H1 (cell line): ENCODE results near the gene RNASE1. TPM values are rescaled to one million over a fixed set of nuclear protein-coding genes. Genes with fewer than 3 reads are reported as not detected.

Experiments
- CTCF ChIA-PET: fragments of 300-600 bp; sonication (Branson Sonifier 250); formaldehyde crosslinking; loops from one replicate; lab custom pipeline; 2021; ENCODE audit not compliant: partially characterized antibody; lab: Charles Lee
- POLR2A ChIA-PET: fragments of 300-600 bp; sonication (Branson Sonifier 250); formaldehyde crosslinking; loops from one replicate; lab custom pipeline; 2021; ENCODE audit warnings: inconsistent platforms; ENCODE audit not compliant: partially characterized antibody; lab: Charles Lee
- DNase-seq, 2 experiments: peaks; one replicate each; pipeline versions ENCODE4 v3.0.0 to v3.0.0-alpha.2; 2010 to 2022; ENCODE audit warnings: low spot score in 2 of 2, low read depth in 1 of 2, mixed read lengths in 1 of 2
- FAIRE-seq: peaks from 2 replicates; lab custom pipeline; 2011; peaks lifted over from hg19 to GRCh38; lab: Jason Lieb, UNC
- H2AFZ ChIP-seq: 2 replicates; pipeline ENCODE4 v1.8.1; 2012; ENCODE audit warnings: low read length, inconsistent platforms
- H2AK5ac ChIP-seq: 2 replicates; pipeline ENCODE4 v1.6.1; 2013; ENCODE audit warnings: low read depth, low read length
- H2BK120ac ChIP-seq: replicated peaks from 2 replicates; pipeline ENCODE3; 2013; ENCODE audit warnings: low read depth, low read length, inconsistent platforms
- H2BK12ac ChIP-seq: 2 replicates; pipeline ENCODE4 v1.6.1; 2013; ENCODE audit warnings: low read depth, low read length
- H2BK15ac ChIP-seq: 2 replicates; pipeline ENCODE4 v1.6.1; 2013; ENCODE audit warnings: low read length
- H2BK20ac ChIP-seq: 2 replicates; pipeline ENCODE4 v1.6.1; 2013; ENCODE audit warnings: low read length
- H2BK5ac ChIP-seq: 2 replicates; pipeline ENCODE4 v1.6.1; 2013; ENCODE audit warnings: low read depth, low read length
- H3K14ac ChIP-seq: 2 replicates; pipeline ENCODE4 v1.6.1; 2013; ENCODE audit warnings: inconsistent platforms; ENCODE audit not compliant: insufficient read length
- H3K18ac ChIP-seq: 2 replicates; pipeline ENCODE4 v1.6.1; 2013; ENCODE audit warnings: low read length; ENCODE audit errors: extremely low read depth
- H3K23ac ChIP-seq: 2 replicates; pipeline ENCODE4 v1.6.1; 2013; ENCODE audit warnings: inconsistent platforms; ENCODE audit not compliant: insufficient read length
- H3K23me2 ChIP-seq: 2 replicates; pipeline ENCODE4 v1.6.1; 2013; ENCODE audit warnings: low read depth, low read length
- H3K27ac ChIP-seq: 2 replicates; pipeline ENCODE4 v1.6.1; 2011; ENCODE audit warnings: low read depth, low read length, inconsistent platforms
- H3K27me3 ChIP-seq, 4 experiments: replicated peaks in 1 of 4; 1 replicate in 1 of 4; 2 replicates in 3 of 4; pipeline versions ENCODE4 v1.6.1 to v1.8.1; 2011 to 2013; ENCODE audit warnings: low read length in 3 of 4, mild to moderate bottlenecking in 3 of 4, inconsistent platforms in 2 of 4, mixed read lengths in 2 of 4, moderate library complexity in 1 of 4; ENCODE audit not compliant: control insufficient read depth in 3 of 4, insufficient read depth in 3 of 4; ENCODE audit errors: extremely low read depth in 1 of 4
- H3K36me3 ChIP-seq, 4 experiments: 2 replicates each; pipeline versions ENCODE4 v1.6.1 to v1.8.1; 2011 to 2013; ENCODE audit warnings: mild to moderate bottlenecking in 4 of 4, low read length in 3 of 4, moderate library complexity in 2 of 4, control low read depth in 1 of 4, inconsistent platforms in 1 of 4; ENCODE audit not compliant: insufficient read depth in 4 of 4, control insufficient read depth in 2 of 4
- H3K4ac ChIP-seq: replicated peaks from 2 replicates; pipeline ENCODE3; 2013; ENCODE audit warnings: low read length, low read depth, mixed read lengths, inconsistent platforms; ENCODE audit not compliant: insufficient read length
- H3K4me1 ChIP-seq, 4 experiments: replicated peaks in 1 of 4; 1 replicate in 1 of 4; 2 replicates in 3 of 4; pipeline versions ENCODE4 v1.6.1 to v1.8.1; 2011 to 2013; ENCODE audit warnings: low read length in 3 of 4, inconsistent platforms in 2 of 4, mixed read lengths in 1 of 4; ENCODE audit not compliant: insufficient read depth in 4 of 4, control insufficient read depth in 3 of 4
- H3K4me2 ChIP-seq, 2 experiments: 2 replicates each; pipeline versions ENCODE4 v1.6.1 to v1.8.1; 2011 to 2013; ENCODE audit warnings: low read depth in 2 of 2, low read length in 2 of 2, control low read depth in 1 of 2, inconsistent platforms in 1 of 2, mild to moderate bottlenecking in 1 of 2; ENCODE audit not compliant: insufficient read depth in 1 of 2
- H3K4me3 ChIP-seq, 4 experiments: fragments of 200-600, 300-600 bp in 1 of 4; sonication (generic), shearing (Covaris generic), sonication (Bioruptor Twin) in 1 of 4; 2 replicates each; pipeline versions ENCODE4 v1.5.1 to v1.8.1; 2011 to 2016; ENCODE audit warnings: low read length in 4 of 4, low read depth in 3 of 4, control low read depth in 2 of 4, inconsistent platforms in 2 of 4, mild to moderate bottlenecking in 2 of 4, mixed read lengths in 1 of 4, moderate library complexity in 1 of 4; ENCODE audit not compliant: insufficient read depth in 2 of 4; ENCODE audit errors: extremely low read depth in 1 of 4
- H3K56ac ChIP-seq: replicated peaks from 2 replicates; pipeline ENCODE3; 2013; ENCODE audit warnings: low read depth, mild to moderate bottlenecking, mixed read lengths, low read length, inconsistent platforms; ENCODE audit not compliant: insufficient read length
- H3K79me1 ChIP-seq: 2 replicates; pipeline ENCODE4 v1.6.1; 2013; ENCODE audit warnings: low read depth, low read length, control low read depth
- H3K79me2 ChIP-seq, 2 experiments: 2 replicates each; pipeline versions ENCODE4 v1.6.1 to v1.8.1; 2012 to 2013; ENCODE audit warnings: low read length in 2 of 2, mild to moderate bottlenecking in 2 of 2, inconsistent platforms in 1 of 2; ENCODE audit not compliant: insufficient read depth in 2 of 2, control insufficient read depth in 1 of 2
- H3K9ac ChIP-seq, 4 experiments: replicated peaks in 1 of 4; 1 replicate in 1 of 4; 2 replicates in 3 of 4; pipeline versions ENCODE4 v1.6.1 to v1.8.1; 2011 to 2013; ENCODE audit warnings: low read depth in 3 of 4, low read length in 3 of 4, control low read depth in 2 of 4, mild to moderate bottlenecking in 2 of 4, moderate library complexity in 2 of 4, inconsistent platforms in 1 of 4; ENCODE audit errors: extremely low read depth in 1 of 4
- H3K9me3 ChIP-seq, 2 experiments: 2 replicates each; pipeline versions ENCODE4 v1.6.1 to v1.8.1; 2012 to 2013; ENCODE audit warnings: mild to moderate bottlenecking in 2 of 2, moderate library complexity in 2 of 2, control low read depth in 1 of 2, inconsistent platforms in 1 of 2, low read depth in 1 of 2, low read length in 1 of 2, mixed read lengths in 1 of 2; ENCODE audit not compliant: insufficient read depth in 2 of 2
- H4K20me1 ChIP-seq, 2 experiments: replicated peaks in 1 of 2; 2 replicates each; pipeline versions ENCODE3 to v1.8.1; 2011 to 2013; ENCODE audit warnings: inconsistent platforms in 2 of 2, low read length in 2 of 2, mild to moderate bottlenecking in 1 of 2; ENCODE audit not compliant: insufficient read depth in 2 of 2, control insufficient read depth in 1 of 2
- H4K5ac ChIP-seq: 2 replicates; pipeline ENCODE4 v1.6.1; 2013; ENCODE audit warnings: low read length, low read depth, mixed read lengths, inconsistent platforms; ENCODE audit not compliant: insufficient read length
- H4K8ac ChIP-seq: 2 replicates; pipeline ENCODE4 v1.8.0; 2013; ENCODE audit warnings: mild to moderate bottlenecking, moderate library complexity, low read length, inconsistent platforms; ENCODE audit not compliant: insufficient read depth; ENCODE audit errors: extremely low read depth
- H4K91ac ChIP-seq: replicated peaks from 2 replicates; pipeline ENCODE3; 2013; ENCODE audit warnings: low read length, mixed read lengths, inconsistent platforms; ENCODE audit not compliant: insufficient read length
- KDM1A ChIP-seq: fragments of 200-600, 300-600 bp; sonication (generic); IDR thresholded peaks from 2 replicates; pipeline ENCODE4 v1.7.1; 2016; ENCODE audit warnings: mild to moderate bottlenecking, low read length, borderline replicate concordance
- WGBS, 2 experiments: shearing (Covaris generic) in 1 of 2; methylation state at CpG; one replicate each; pipeline versions ENCODE4 v1.1.6 to v1.1.7; 2013 to 2015; ENCODE audit warnings: low lambda C conversion rate in 2 of 2, mixed read lengths in 2 of 2, inconsistent platforms in 1 of 2, low coverage in 1 of 2, missing lambda C conversion rate in 1 of 2; ENCODE audit not compliant: insufficient replicate concordance in 2 of 2, insufficient coverage in 1 of 2, insufficient read length in 1 of 2; ENCODE audit errors: extremely low coverage in 1 of 2, missing lambda C conversion rate in 1 of 2; 5-methylcytosine and 5-hydroxymethylcytosine counted together
- polyA plus RNA-seq, 7 experiments: library from polyadenylated mRNA; depleted of rRNA in 3 of 7; stranded (reverse) in 5 of 7; unstranded in 2 of 7; fragments of >200 nt in 5 of 7; fragments of 200-250 nt in 2 of 7; gene quantifications; 1 replicate in 5 of 7; 2 replicates in 1 of 7; 4 replicates in 1 of 7; pipeline versions ENCODE4 v1.2.1 to v1.2.3, GENCODE V29; 2011 to 2013; ENCODE audit warnings: missing spikeins in 2 of 7, mixed read lengths in 2 of 7
- total RNA-seq: library from RNA; stranded (reverse); fragmentation: NEBNext Ultra II Directional; extraction: Animal tissue kit (Norgen Biotek cat#: 25700); gene quantifications from 2 replicates; pipeline ENCODE4 v1.2.1, GENCODE V29; 2021

Gene RNASE1
- total and polyA plus RNA-seq, 2 of the 8 experiments (the other 6 are each of a cell fraction or from before 2014, with no cell fraction given) = 2.2 to 13.4 TPM

- Histone ChIP-seq H3K9ac (no peak overlapping the region), H4K91ac (no peak overlapping the region), H2AFZ (no peak overlapping the region), H2BK15ac (no peak overlapping the region), H3K27ac (no peak overlapping the region), H3K23me2 (no peaks in the 10 kb centered on the region), H3K56ac (no peak overlapping the region), H2BK20ac (no peak overlapping the region), H3K36me3 (no peaks in the 10 kb centered on the region), H4K20me1 (no peaks in the 10 kb centered on the region), H2AK5ac (no peak overlapping the region), H2BK120ac (no peak overlapping the region), H3K79me1 (no peaks in the 10 kb centered on the region), H2BK5ac (no peak overlapping the region), H3K18ac (no peak overlapping the region), H3K4me1 (peaks cover 0 to 2% (median 0%) of the 10 kb centered on the region in 4 experiments; a peak in 1 of 7 replicates), H3K4me2 (no peak overlapping the region), H4K5ac (no peak overlapping the region), H3K27me3 (no peaks in the 10 kb centered on the region), H3K23ac (no peak overlapping the region), H4K8ac (no peak overlapping the region), H2BK12ac (no peak overlapping the region; the same call in 1 of the 2 replicates), H3K4me3 (no peak overlapping the region), H3K9me3 (no peaks in the 10 kb centered on the region), H3K14ac (no peak overlapping the region), H3K79me2 (no peaks in the 10 kb centered on the region), H3K4ac (no peak overlapping the region)
- DNase-seq = no peak
- POLR2A ChIA-PET = no interaction called here
- CTCF ChIA-PET = interaction anchor here (1.3 to 2.1 kb wide), 3 partner anchors 12 to 31 kb away, joined by 3 to 8 read pairs (median 4); no protein-coding TSS in a partner anchor
- WGBS, 2 experiments = 61% methylated on average over 3 of the region's 3 CpGs; no CpG with 5 or more reads in 1 of the 2 experiments
- FAIRE-seq = no peak
- no peak for TF ChIP-seq KDM1A
Measured at GRCh38 chr14:20789230-20789813, 13.3 kb downstream of the RNASE1 start.
